ENCODE results near the gene NIP7. TPM values are rescaled to one million over a fixed set of nuclear protein-coding genes. Genes with fewer than 3 reads are reported as not detected.

Gene NIP7
- total and polyA plus RNA-seq, 2 of the 4 experiments (the other 2 are of a cell fraction), result 14.0 to 28.3 TPM

DNA sequence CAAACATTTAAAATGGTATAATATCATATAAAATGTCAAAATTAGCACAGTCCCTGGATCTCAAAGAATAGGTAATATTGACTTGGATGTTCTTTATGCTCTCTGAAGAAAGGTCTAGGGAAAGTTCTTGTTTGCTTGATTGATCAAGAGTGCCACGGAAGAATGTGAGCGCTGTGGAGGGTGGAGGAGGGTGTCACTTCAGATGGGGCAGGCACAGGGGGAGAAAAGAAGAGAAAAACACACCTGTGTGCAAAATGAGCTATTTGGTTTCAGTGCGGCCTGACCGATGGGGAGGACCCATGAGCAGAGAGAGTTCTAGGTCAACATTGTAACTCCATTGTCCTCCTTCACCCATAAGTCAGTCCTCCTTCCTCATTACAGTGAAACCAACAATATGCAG lies 37.3 kb upstream of the NIP7 start:
- dilution Hi-C loops (cut with HindIII; ENCODE audit: low sequenced_read_pairs, unreplicated experiment), result no loop called here
- ChIA-PET POLR2A (ENCODE audit: unreplicated experiment) (no interaction called here), CTCF (no interaction called here)
- Histone ChIP-seq H3K27me3 (ENCODE audit: control insufficient read depth, insufficient read depth, low read length) (no peaks in the 10 kb centered on the region), H4K20me1 (ENCODE audit: insufficient read depth, low read length) (peaks cover 3% of the 10 kb centered on the region; the same call in 1 of the 2 replicates), H3K23ac (ENCODE audit: low read depth, low read length) (no peak overlapping the region), H3K79me1 (ENCODE audit: low read depth in 1 of 2, low read length in 2 of 2) (peaks cover 9 to 44% of the 10 kb centered on the region in 2 experiments; a peak in 3 of 4 replicates), H2BK120ac (ENCODE audit: low read depth, low read length) (no peak overlapping the region), H4K8ac (ENCODE audit: low read depth in 2 of 2, low read length in 2 of 2) (no peak overlapping the region), H3K4me3 (ENCODE audit: insufficient read depth, low read depth, low read length) (no peak overlapping the region), H3K4ac (ENCODE audit: low read depth, low read length) (no peak overlapping the region), H3K4me2 (ENCODE audit: low read depth, low read length) (no peak overlapping the region), H3K9ac (ENCODE audit: low read depth, low read length) (no peak overlapping the region), H3K27ac (ENCODE audit: insufficient read depth, low read length) (no peak overlapping the region), H2BK20ac (ENCODE audit: low read depth, low read length) (no peak overlapping the region), H4K91ac (ENCODE audit: insufficient read depth, low read depth, low read length) (no peak overlapping the region), H2AK9ac (replicated peaks; ENCODE audit: low read depth, low read length, poor library complexity) (no peak overlapping the region), H3K14ac (replicated peaks; ENCODE audit: low read depth, low read length) (no peak overlapping the region), H2AK5ac (ENCODE audit: low read depth, low read length) (no peak overlapping the region), H4K5ac (ENCODE audit: low read depth, low read length) (no peak overlapping the region), H3K56ac (ENCODE audit: extremely low read depth, insufficient read depth, low read length) (no peak overlapping the region), H2AFZ (replicated peaks; ENCODE audit: low read length, poor library complexity) (no peak overlapping the region), H3K9me3 (ENCODE audit: control insufficient read depth, insufficient read depth, low read length) (no peaks in the 10 kb centered on the region), H3K9me1 (ENCODE audit: insufficient read depth, low read length) (peaks cover 12% of the 10 kb centered on the region), H2BK5ac (ENCODE audit: low read depth, low read length, poor library complexity, severe bottlenecking) (no peak overlapping the region), H3K4me1 (ENCODE audit: control insufficient read depth, insufficient read depth, low read length) (no peaks in the 10 kb centered on the region), H3K18ac (ENCODE audit: low read depth, low read length) (no peak overlapping the region), H2BK15ac (ENCODE audit: low read depth, low read length) (no peak overlapping the region), H3K36me3 (ENCODE audit: control insufficient read depth, insufficient read depth, low read length) (peaks cover 42% of the 10 kb centered on the region)
- 100% methylated on average over 2 of the region's 4 CpGs; no CpG with 5 or more reads in 1 of the 2 experiments for WGBS, 2 experiments (ENCODE audit: extremely low coverage in 2 of 2, insufficient read length in 1 of 2)
- DNase-seq (no peak), ATAC-seq (ENCODE audit: low read depth) (no peak)
- no TSS peak for BruUV-seq (replicated peaks)
- TF ChIP-seq NFE2L2 (IDR thresholded peaks at IDR 0.05; ENCODE audit: low read depth, low read length) (no peak), POLR2A (IDR thresholded peaks at IDR 0.05; ENCODE audit: low read depth, low read length) (no peak), RFX5 (IDR thresholded peaks at IDR 0.05; ENCODE audit: low read depth, low read length) (no peak), MAFK (IDR thresholded peaks at IDR 0.05; ENCODE audit: low read depth, low read length) (no peak), CEBPB (IDR thresholded peaks at IDR 0.05; ENCODE audit: low read depth, low read length) (no peak), MAZ (IDR thresholded peaks at IDR 0.05; ENCODE audit: borderline replicate concordance, low read depth, low read length) (no peak), MXI1 (IDR thresholded peaks at IDR 0.05; ENCODE audit: borderline replicate concordance, low read depth, low read length) (no peak), SMC3 (IDR thresholded peaks at IDR 0.05; ENCODE audit: low read depth, low read length) (no peak), FOS (IDR thresholded peaks at IDR 0.05; ENCODE audit: low read depth, low read length) (no peak), RCOR1 (IDR thresholded peaks at IDR 0.05; ENCODE audit: insufficient replicate concordance, low read length) (no peak)
- TF ChIP-seq, protein P1, sequence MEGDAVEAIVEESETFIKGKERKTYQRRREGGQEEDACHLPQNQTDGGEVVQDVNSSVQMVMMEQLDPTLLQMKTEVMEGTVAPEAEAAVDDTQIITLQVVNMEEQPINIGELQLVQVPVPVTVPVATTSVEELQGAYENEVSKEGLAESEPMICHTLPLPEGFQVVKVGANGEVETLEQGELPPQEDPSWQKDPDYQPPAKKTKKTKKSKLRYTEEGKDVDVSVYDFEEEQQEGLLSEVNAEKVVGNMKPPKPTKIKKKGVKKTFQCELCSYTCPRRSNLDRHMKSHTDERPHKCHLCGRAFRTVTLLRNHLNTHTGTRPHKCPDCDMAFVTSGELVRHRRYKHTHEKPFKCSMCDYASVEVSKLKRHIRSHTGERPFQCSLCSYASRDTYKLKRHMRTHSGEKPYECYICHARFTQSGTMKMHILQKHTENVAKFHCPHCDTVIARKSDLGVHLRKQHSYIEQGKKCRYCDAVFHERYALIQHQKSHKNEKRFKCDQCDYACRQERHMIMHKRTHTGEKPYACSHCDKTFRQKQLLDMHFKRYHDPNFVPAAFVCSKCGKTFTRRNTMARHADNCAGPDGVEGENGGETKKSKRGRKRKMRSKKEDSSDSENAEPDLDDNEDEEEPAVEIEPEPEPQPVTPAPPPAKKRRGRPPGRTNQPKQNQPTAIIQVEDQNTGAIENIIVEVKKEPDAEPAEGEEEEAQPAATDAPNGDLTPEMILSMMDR (conservative IDR thresholded peaks at IDR 0.05; ENCODE audit: low read depth, low read length), result no peak
- TF ChIP-seq, protein P2, sequence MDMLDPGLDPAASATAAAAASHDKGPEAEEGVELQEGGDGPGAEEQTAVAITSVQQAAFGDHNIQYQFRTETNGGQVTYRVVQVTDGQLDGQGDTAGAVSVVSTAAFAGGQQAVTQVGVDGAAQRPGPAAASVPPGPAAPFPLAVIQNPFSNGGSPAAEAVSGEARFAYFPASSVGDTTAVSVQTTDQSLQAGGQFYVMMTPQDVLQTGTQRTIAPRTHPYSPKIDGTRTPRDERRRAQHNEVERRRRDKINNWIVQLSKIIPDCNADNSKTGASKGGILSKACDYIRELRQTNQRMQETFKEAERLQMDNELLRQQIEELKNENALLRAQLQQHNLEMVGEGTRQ (IDR thresholded peaks at IDR 0.05; ENCODE audit: low read depth, low read length), result no peak
- TF ChIP-seq, protein P3, sequence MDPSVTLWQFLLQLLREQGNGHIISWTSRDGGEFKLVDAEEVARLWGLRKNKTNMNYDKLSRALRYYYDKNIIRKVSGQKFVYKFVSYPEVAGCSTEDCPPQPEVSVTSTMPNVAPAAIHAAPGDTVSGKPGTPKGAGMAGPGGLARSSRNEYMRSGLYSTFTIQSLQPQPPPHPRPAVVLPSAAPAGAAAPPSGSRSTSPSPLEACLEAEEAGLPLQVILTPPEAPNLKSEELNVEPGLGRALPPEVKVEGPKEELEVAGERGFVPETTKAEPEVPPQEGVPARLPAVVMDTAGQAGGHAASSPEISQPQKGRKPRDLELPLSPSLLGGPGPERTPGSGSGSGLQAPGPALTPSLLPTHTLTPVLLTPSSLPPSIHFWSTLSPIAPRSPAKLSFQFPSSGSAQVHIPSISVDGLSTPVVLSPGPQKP (IDR thresholded peaks at IDR 0.05; ENCODE audit: borderline replicate concordance, low read depth, low read length), result no peak
- in situ Hi-C loops (cut with MboI; ENCODE audit: low sequenced_read_pairs), result no loop called here
- intact Hi-C loops (cut with micrococcal nuclease), result no loop called here

Data from IMR-90 (cell line).